Measurements from ENCODE around the gene SEC14L5.

SEC14L5 gene

DNA sequence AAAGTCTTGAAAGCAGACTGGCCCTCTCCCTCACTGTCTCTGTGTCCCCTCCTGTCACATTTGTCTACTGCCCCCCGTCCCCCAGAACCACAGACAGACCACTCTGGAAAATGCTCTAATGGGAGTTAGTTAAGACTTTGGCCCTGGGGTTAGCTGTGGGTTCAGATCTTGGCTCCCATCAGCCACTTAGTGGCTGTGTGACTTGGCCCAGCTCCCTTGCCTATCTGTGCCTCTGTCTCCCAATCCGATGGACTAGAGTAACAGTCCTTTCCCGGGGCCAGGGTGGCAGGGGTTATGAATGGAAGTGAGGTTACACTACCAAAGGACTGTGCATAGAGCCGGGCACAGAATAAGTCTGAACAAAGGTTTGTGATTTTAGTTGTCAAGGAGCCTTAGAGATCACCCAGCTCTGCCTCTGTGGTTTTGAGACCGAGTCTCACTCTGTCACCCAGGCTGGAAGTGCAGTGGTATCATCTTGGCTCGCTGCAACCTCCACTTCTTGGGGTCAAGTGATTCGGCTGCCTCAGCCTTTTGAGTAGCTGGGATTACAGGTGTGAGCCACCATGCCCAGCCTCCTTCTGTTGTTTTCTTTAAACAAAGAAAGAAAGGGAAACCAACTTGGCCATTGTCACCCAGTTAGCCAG, 44.9 kb upstream of the SEC14L5 start:
- no peaks in the 10 kb centered on the region for H3K4me1 Mint-ChIP-seq
- no peak overlapping the region for H3K4me3 Mint-ChIP-seq
- TF ChIP-seq, protein P1, sequence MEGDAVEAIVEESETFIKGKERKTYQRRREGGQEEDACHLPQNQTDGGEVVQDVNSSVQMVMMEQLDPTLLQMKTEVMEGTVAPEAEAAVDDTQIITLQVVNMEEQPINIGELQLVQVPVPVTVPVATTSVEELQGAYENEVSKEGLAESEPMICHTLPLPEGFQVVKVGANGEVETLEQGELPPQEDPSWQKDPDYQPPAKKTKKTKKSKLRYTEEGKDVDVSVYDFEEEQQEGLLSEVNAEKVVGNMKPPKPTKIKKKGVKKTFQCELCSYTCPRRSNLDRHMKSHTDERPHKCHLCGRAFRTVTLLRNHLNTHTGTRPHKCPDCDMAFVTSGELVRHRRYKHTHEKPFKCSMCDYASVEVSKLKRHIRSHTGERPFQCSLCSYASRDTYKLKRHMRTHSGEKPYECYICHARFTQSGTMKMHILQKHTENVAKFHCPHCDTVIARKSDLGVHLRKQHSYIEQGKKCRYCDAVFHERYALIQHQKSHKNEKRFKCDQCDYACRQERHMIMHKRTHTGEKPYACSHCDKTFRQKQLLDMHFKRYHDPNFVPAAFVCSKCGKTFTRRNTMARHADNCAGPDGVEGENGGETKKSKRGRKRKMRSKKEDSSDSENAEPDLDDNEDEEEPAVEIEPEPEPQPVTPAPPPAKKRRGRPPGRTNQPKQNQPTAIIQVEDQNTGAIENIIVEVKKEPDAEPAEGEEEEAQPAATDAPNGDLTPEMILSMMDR (IDR thresholded peaks at IDR 0.05; ENCODE audit: unreplicated experiment in 3 of 3), result no peak
- H3K9me3 Mint-ChIP-seq, result no peaks in the 10 kb centered on the region
- peaks cover 4% of the 10 kb centered on the region for H3K27me3 Mint-ChIP-seq (ENCODE audit: low read depth)
- H3K36me3 Mint-ChIP-seq (ENCODE audit: low read depth), result no peaks in the 10 kb centered on the region
- no peak overlapping the region for H3K27ac Mint-ChIP-seq

DNA sequence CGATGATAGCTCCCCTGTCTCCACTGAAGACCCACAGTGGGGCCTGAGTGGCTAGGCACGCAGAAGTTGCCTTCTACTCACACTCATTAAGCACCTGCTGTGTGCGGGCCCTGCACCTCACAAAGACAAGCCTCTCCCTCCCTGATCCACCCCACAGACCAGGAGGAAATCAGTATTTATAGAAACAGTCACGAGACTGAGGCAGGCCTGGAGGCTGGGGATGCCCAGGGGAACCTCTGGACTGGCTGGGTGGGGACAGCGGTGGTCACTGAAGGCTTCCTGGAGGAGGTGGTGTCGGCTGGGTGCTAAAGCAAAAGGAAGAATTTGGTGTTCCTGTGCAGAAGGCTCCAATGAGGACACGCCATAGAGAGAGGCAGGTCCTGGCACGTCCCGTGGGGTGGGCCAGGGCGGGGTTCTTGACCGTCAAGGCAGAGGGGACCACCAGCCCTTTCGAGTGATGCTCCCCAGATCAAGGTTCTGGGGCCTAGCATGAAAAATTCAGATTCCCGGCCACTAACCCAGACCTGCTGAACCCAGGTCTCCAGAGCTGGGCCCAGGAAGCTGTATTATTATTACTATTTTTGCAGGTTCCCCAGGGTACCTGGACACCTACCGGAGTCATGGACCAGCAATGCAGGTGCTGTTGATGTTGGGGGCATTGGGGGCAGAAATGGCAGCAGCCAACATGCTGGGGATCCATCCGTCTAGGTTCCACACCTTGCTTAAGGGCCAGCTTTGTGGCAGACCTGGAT, 44.2 kb upstream of the SEC14L5 start:
- Mint-ChIP-seq H3K4me3 (no peak overlapping the region), H3K27me3 (ENCODE audit: low read depth) (peaks cover 4% of the 10 kb centered on the region), H3K9me3 (no peaks in the 10 kb centered on the region), H3K4me1 (no peaks in the 10 kb centered on the region), H3K36me3 (ENCODE audit: low read depth) (no peaks in the 10 kb centered on the region), H3K27ac (no peak overlapping the region)
- TF ChIP-seq, protein P1 (IDR thresholded peaks at IDR 0.05; ENCODE audit: unreplicated experiment in 3 of 3), result no peak

DNA sequence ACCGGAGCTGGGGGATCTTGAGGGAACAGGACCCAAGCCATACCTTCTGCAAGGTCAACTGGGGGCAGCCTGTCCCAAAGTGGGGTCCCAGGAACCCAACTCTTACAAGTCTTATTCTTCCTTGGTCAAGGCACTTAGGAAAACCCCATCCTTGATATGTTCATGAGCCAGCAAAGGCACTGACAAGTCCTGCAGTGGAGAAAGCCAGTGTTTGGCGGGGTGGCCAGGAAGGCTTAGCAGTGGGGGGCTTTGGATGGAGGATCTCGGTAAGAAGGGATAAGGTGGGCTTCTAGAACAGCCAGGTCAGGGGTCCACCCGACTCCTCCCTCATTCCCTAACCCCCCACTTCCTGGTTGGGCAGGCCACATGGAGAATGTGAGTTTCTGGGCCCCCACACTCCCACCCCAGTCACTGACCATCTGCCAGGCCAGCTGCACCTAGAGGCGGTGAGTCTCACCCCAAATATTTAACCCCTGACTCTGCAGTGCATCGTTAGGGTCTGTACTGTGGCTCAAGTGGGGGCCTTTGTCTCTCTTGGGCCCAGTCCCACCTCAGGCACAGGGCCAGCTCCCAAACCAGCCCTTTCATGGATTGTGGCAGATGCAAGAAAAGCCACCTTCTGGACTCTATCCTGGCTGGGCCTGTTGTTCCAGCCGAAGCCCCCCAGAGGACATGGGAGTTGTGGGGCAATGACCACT, 43.5 kb upstream of the SEC14L5 start:
- Mint-ChIP-seq H3K27ac (no peak overlapping the region), H3K36me3 (ENCODE audit: low read depth) (no peaks in the 10 kb centered on the region), H3K4me3 (no peak overlapping the region), H3K9me3 (no peaks in the 10 kb centered on the region), H3K4me1 (no peaks in the 10 kb centered on the region), H3K27me3 (ENCODE audit: low read depth) (peaks cover 4% of the 10 kb centered on the region)
- TF ChIP-seq, protein P1 (IDR thresholded peaks at IDR 0.05; ENCODE audit: unreplicated experiment in 3 of 3), result no peak

DNA sequence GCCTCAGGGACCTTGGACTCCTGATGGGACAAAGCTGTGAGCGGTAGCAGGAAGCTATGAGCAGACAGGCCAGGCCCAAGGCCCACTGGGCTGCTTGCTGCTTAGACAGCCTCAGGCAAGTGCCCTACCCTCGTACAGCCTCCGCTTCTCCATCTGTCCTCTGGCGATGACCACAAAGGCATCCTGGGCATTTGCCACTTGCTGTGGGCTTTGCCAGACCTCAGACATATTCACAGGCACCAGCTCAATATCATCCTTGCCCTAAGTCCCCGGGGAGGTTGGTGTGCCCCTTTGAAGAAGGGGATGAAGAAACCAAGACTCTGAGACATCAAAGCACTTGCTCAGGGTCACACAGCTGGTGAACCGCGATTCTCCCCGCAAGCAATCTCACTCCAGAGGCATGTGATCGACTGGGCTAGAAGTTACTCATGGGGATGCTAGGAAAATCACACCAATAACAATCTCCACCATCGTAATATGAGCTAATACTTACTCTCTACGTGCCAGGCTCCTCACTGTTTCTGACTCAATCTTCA, 42.8 kb upstream of the SEC14L5 start:
- Mint-ChIP-seq H3K4me3 (no peak overlapping the region), H3K9me3 (no peaks in the 10 kb centered on the region), H3K27me3 (ENCODE audit: low read depth) (peaks cover 4% of the 10 kb centered on the region), H3K4me1 (no peaks in the 10 kb centered on the region), H3K36me3 (ENCODE audit: low read depth) (no peaks in the 10 kb centered on the region), H3K27ac (no peak overlapping the region)
- TF ChIP-seq, protein P1 (IDR thresholded peaks at IDR 0.05; ENCODE audit: unreplicated experiment in 3 of 3), result no peak

DNA sequence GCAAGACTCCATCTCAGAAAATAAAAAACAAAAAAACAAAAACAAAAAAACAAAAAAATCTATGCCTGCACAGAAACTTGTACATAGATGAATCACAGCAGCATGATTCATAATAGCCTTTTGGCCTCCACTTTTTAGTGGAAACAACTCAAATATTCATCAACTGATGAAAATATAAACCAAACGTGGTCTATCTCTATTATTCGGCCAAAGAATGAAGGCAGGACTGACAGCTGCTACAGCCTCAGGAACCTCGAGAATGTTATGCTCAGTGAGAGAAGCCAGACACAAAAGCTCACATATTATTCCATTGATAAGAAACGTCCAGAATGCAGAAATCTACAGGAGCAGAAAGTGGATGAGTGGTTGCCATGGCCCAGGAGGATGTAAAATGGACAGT, 41.0 kb upstream of the SEC14L5 start:
- Mint-ChIP-seq H3K36me3 (ENCODE audit: low read depth) (no peaks in the 10 kb centered on the region), H3K27ac (peak overlapping the region in 2 of 3 experiments; percentile 60 to 63), H3K4me3 (no peak overlapping the region), H3K4me1 (no peaks in the 10 kb centered on the region), H3K27me3 (ENCODE audit: low read depth) (no peaks in the 10 kb centered on the region), H3K9me3 (no peaks in the 10 kb centered on the region)
- TF ChIP-seq, protein P1 (IDR thresholded peaks at IDR 0.05; ENCODE audit: unreplicated experiment in 3 of 3), result no peak
